Measurements from ENCODE around the gene CFAP43.

The CFAP43 gene

DNA sequence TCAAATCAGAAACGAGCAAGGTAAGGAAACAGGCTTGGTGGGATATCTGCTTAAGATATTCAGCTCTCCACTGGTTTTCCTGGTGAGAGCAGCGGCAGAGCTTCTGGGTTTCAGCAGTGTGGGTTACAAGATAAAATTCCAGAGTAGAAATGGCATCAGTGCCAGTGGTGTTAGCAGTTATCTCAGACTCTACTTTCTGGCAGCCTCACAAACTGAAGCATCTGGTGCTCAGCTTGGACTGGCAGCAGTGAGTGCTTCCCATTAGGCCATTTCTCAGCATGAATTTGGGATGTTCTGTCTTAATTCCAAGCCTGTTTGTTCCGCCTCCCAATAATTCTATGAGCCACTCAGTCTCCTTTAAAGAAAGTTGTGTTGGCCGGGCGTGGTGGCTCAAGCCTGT, 29.9 kb upstream of the CFAP43 start:
- no peak for FAIRE-seq
- TF ChIP-seq, protein P1, sequence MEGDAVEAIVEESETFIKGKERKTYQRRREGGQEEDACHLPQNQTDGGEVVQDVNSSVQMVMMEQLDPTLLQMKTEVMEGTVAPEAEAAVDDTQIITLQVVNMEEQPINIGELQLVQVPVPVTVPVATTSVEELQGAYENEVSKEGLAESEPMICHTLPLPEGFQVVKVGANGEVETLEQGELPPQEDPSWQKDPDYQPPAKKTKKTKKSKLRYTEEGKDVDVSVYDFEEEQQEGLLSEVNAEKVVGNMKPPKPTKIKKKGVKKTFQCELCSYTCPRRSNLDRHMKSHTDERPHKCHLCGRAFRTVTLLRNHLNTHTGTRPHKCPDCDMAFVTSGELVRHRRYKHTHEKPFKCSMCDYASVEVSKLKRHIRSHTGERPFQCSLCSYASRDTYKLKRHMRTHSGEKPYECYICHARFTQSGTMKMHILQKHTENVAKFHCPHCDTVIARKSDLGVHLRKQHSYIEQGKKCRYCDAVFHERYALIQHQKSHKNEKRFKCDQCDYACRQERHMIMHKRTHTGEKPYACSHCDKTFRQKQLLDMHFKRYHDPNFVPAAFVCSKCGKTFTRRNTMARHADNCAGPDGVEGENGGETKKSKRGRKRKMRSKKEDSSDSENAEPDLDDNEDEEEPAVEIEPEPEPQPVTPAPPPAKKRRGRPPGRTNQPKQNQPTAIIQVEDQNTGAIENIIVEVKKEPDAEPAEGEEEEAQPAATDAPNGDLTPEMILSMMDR (IDR thresholded peaks at IDR 0.05; ENCODE audit: insufficient read depth, missing control alignments): no peak
- no peak for DNase-seq (ENCODE audit: insufficient read length, low spot score)

DNA sequence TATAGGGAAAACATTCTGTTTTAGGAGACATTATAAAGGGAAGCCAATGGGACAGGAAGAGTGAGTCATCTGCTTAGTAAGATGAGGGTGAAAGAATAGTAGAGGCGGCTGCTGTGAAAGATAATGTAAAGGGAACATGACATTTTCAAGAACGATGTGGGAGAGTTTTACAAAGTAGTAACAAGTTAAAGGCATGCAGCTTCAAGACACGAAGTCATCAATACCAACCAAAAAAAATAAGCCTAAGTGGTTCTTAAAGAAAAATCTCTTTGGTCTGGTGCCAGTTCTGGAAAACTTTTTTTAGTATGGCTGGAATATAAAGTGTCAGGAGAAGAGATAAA, 28.6 kb upstream of the CFAP43 start:
- DNase-seq (ENCODE audit: insufficient read length, low spot score) (no peak), FAIRE-seq (no peak)
- TF ChIP-seq, protein P1 (IDR thresholded peaks at IDR 0.05; ENCODE audit: insufficient read depth, missing control alignments): no peak

DNA sequence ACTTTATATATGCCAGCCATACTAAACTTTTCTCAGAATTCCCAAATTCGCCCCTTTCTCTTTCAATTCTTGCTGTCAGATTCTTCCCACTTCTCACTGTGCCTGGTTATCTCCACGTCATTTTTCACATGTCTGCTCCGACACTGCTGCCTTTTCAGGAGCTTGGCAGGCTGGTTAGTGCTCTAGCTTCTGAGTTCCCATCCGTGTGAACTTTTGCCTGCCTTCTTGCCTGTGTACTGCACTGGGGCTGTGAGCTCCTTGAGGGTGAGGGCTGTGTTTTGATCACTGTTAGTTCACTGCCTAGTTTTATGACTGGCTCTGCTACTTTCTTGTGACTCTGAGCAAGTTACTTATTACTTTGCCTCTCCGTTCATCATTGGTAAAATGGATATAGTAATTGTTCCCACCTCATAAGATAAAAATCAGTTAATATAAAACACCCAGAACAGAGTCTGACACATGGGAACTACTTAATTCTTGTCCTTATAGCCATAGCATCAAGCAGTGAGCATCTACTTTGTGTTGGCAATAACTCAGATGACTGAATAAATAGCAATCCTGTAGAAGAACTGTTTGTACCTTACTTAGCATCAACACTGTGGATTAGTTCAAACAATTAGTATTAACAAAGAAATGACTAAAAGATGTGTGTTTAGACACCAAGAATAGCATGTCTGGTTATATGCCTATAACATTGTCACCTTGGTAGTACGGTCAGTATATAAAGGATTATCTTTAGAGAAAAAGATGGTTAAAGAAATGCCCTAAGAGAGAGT, 28.0 kb upstream of the CFAP43 start:
- FAIRE-seq: no peak
- TF ChIP-seq, protein P1 (IDR thresholded peaks at IDR 0.05; ENCODE audit: insufficient read depth, missing control alignments): no peak
- DNase-seq (ENCODE audit: insufficient read length, low spot score): no peak

DNA sequence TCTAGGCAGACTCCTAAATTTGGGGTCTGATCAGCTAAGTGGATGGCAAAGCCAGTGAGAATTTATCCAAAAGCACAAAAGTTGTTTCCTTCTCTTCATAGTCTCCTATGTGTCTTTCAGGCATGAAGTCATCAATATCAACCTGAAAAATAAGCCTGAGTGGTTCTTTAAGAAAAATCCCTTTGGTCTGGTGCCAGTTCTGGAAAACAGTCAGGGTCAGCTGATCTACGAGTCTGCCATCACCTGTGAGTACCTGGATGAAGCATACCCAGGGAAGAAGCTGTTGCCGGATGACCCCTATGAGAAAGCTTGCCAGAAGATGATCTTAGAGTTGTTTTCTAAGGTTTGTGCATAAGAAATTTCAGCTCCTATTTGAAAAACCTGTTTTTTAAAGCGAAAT, 27.3 kb upstream of the CFAP43 start:
- DNase-seq (ENCODE audit: insufficient read length, low spot score) (no peak), FAIRE-seq (no peak)
- TF ChIP-seq, protein P1 (IDR thresholded peaks at IDR 0.05; ENCODE audit: insufficient read depth, missing control alignments): no peak

DNA sequence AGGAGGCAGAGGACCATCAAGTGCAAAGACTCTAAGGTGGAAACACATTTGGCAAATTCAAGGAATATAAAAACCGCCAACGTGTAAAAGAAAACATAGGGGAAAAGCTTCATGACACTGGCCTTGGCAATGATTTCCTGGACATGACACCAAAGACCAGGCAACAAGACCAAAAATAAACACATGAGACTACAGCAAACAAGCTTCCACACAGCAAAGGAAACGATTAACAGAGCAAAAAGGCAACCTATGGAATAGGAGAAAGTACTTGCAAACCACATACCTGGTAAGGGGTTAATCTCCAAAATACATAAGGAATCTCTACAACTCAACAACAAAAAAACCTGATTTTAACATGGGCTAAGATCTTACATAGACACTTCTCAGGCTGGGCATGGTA, 26.0 kb upstream of the CFAP43 start:
- TF ChIP-seq, protein P1 (IDR thresholded peaks at IDR 0.05; ENCODE audit: insufficient read depth, missing control alignments): no peak
- DNase-seq (ENCODE audit: insufficient read length, low spot score): no peak
- FAIRE-seq: no peak

DNA sequence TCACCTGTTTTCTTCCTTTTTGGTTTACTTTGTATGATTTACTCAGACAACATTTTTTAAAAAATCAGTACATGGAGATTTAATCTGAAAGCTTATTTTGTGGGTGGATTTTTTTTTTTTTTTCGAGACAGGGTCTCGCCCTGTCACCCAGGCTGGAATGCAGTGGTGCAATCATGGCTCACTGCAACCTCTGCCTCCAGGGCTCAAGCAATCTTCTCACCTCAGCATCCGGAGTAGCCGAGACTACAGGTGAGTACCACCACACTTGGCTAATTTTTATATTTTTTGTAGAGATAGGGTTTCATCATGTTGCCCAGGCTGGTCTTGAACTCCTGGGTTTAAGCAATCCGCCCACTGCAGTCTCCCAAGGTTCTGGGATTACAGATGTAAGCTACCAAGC, 25.1 kb upstream of the CFAP43 start:
- TF ChIP-seq, protein P1 (IDR thresholded peaks at IDR 0.05; ENCODE audit: insufficient read depth, missing control alignments): no peak
- DNase-seq (ENCODE audit: insufficient read length, low spot score) (no peak), FAIRE-seq (no peak)

DNA sequence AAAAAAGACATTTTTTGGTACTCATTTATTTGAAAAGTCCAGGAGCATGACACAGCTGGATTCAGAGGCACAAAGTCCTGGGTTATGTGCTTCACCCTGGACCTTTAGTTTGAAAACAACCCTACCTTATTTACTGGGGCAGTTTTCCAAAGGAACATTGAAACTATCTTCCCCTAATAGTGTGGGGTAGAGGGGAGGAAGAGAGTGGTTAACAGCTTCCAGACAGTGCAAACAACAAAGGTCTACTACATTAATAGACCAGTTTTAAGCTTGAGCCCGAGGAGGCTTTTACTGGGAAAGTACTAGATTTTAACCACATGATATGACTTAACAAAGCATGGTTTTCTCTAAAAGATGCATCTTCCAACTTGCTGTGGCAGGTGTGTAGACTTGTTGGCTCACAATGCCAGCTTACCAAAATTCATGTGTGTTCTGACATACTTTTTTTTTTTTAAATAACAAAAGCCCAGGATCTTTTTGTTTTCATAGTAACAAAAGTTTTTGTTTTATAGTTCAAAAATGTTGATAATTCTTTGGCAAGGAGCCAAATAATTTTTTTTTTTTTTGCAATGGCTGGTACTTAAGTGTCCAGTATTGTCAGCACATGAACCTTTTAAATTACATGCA, 24.3 kb upstream of the CFAP43 start:
- TF ChIP-seq, protein P1 (IDR thresholded peaks at IDR 0.05; ENCODE audit: insufficient read depth, missing control alignments): no peak
- FAIRE-seq: no peak

More for the DNA sequence above, 24.3 kb upstream of the CFAP43 start:
- DNase-seq (ENCODE audit: insufficient read length, low spot score): no peak
